Superior temporal gyrus (tissue), 1 donor: ENCODE results near the gene GTF3C1.
"Not testable (repeated sequence)": the region's sequence is repeated elsewhere in the genome, so short reads cannot be mapped to it uniquely, and the experiment has no call there.

Experiments used
- DNase-seq: peaks from one replicate; pipeline ENCODE4 v3.0.0-alpha.2; 2016; ENCODE audit errors: extremely low spot score

Gene GTF3C1

GRCh38 chr16:27462846-27463682 lies 86.6 kb downstream of the GTF3C1 start:
- DNase-seq: no peak

- no peak for DNase-seq
Measured at GRCh38 chr16:27462200-27462845, 87.4 kb downstream of the GTF3C1 start.

DNA sequence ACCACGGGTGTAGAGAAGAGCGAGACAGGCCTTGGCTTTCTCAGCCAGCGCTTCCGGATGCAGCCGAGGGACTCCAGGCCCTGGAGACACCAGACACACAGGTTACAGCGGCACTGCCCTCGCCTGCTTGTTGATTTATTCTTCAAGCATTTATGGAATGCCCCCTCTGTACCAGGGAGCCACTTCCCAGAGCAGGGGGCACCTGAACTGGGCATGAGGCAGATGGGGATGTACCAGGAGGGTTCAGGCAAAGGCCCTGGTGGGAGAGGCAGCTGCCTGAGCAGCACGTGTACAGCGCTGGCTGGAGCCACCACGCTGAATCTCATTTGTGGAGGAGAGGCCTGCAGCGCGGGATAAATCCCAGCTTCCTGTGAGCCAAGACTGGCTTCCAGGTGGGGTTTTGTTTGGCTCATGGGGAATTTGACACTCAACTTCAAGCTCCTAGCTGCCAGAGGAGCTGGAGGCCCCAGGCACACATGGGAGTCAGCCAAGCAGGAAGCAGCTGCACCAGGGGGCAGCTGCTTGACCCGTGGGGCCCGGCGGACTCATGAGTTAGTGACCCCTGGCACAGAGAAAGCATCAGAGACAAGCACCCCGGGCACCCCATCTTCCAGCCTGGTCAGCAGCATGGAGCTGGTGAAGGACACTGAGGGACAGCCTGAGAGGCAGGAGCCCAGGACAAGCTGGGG lies 88.1 kb downstream of the GTF3C1 start:
- DNase-seq: no peak

DNA sequence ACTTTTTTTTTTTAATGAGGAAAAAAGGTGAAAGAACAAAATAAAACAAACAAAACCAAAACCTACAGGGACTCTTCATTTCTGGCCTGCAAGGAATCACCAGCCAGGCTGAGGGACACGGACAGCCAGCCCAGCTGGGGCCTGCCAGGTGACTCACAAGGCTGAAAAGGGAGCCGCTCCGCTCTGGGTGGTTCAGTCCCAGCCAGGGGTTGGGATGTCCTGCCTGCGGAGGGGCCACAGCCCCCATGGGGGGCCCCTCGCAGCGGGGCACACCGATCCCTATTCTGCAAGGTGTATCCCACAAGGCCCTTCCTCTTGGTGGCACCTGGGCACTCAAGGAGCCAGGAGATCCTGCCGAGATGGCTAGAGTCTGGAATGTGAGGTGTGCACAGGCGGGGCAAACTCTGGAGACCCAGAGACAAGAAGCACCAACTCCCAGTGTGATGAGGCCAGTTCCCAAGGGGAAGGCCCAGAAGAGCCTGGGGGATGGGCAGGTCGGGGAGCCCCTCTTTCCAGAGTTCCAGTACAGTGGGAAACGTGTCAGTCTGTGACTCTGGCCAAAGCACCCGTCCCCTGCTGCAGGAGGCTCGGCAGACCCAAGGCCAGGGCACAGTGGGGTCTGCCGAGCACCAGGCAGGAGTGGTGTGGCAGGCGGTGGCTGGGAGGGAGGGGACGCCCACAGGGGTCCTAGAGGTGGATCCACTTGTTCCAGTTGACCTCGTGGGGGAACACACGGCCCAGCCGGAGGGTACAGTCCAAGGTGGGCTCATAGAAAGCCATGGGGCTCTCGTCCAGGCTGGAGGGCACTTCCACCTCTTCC lies 88.8 kb downstream of the GTF3C1 start:
- DNase-seq: no peak

DNA sequence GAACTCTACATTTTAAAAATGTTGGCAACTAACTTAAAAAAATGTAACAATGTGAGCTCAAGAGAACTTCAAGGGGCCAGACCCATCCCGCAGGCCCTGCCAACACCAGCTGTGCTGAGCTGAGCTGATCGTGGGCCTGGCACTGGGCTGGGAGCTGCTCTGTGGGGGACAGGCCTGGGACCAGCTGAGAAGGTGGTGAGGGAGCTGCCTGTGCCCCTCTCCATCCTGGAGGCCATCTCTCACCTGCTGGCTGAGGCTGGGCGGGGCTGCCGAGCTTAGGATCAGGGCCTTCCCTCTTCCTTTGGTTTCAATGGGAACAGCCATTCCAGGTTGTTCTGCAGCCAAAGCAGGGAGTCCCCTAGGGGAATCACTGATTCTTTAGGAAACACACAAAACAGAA lies 89.5 kb downstream of the GTF3C1 start:
- DNase-seq: no peak

- DNase-seq: no peak
Measured at GRCh38 chr16:27458987-27459688, 90.6 kb downstream of the GTF3C1 start.

DNA sequence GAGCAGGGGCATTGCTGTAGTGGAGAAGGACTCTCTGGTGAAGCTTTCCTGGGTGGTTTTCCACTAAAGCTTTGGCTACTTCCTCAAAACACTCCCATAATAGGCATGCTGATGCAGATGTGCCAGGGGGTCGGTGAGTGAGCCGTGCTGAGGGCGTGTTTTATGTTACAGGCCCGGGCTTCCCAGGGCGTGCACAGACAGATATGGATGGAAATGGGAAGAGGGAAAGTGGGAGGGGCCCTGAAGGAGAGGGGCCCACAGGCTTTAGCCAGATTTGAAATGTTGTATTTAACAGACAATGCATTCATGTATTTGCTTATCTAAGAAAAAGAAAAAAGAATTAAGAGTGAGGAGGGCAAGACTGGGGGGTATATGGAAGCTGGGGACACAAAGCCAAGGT lies 91.5 kb downstream of the GTF3C1 start:
- DNase-seq: no peak

DNA sequence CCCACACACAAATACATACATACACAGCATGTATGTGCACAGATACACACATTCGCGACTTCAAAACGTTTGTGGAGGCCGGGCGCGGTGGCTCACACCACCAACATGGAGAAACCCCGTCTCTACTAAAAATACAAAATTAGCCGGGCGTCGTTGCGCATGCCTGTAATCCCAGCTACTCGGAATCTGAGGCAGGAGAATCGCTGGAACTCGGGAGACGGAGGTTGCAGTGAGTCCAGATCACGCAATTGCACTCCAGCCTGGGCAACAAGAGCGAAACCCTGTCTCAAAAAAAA lies 92.2 kb downstream of the GTF3C1 start:
- not testable (repeated sequence) for DNase-seq

- no peak for DNase-seq
Measured at GRCh38 chr16:27455700-27456099, 94.0 kb downstream of the GTF3C1 start.

DNA sequence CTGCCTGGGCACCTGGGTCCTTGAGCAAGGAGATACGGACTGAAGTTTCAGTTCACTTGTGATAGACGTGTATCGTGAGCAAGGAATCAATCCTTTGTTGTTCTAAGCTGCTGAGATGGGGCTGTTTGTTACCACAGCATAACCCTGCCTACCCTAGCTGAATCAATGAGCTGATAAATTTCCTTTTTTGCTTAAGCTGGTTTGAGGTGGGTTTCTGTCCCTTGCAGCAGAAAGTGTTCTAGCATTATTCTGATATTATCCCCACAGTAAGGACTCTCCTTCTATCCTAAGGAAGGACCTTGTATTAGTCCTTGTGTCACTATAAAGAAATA lies 96.3 kb downstream of the GTF3C1 start:
- DNase-seq: no peak

- no peak for DNase-seq
Measured at GRCh38 chr16:27452569-27453493, 96.9 kb downstream of the GTF3C1 start.

DNA sequence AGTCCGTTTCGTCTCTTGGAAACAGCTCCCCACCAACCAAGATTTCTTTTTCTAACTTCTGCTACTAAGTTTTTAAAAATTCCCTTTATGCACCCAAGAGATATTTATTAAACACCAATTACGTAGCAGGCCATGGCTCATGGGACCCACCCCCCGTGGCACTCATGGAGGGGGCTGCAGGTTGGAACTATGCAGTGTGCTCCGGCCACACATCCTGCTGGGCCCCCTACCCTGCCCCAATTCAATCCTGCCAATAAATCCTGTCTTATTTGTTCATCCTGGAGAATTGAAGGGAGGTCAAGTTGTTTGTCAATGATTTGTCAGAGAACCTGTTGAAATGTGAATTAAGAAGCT lies 99.5 kb downstream of the GTF3C1 start:
- DNase-seq: no peak

DNA sequence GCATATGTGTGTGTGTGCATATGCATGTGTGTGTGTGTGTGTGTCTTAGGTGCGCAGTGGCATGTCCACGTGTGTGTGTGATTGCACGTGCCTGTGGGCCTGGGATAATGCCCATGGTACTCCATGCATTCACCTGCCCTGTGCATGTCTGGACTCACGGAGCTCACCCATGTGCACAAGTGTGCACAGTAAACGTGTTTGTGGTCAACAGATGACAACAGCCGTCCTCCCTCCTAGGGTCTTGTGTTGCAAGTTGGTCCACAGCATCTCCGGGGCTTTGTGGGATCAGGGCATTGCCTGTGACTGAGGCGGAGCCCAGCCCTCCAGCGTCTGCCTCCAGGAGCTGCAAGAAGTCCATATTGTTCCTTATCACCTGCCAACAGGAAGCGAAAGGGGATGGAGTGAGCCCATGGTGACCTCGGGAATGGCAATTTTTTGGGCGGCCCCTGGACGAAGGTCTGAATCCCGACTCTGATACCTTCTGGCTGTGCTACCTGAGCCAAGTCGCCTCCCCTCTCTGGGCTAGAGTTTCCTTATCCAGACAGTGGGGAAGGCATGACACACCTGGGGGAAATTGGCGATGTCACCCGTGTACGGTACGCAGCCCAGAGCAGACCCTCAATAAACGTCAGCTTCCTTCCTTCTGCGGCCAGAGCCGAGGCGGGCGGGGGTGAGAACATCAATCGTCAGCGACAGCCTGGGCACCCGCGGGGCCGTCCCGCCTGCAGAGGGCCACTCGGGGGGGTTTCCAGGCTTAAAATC lies 100.1 kb downstream of the GTF3C1 start:
- DNase-seq: no peak

DNA sequence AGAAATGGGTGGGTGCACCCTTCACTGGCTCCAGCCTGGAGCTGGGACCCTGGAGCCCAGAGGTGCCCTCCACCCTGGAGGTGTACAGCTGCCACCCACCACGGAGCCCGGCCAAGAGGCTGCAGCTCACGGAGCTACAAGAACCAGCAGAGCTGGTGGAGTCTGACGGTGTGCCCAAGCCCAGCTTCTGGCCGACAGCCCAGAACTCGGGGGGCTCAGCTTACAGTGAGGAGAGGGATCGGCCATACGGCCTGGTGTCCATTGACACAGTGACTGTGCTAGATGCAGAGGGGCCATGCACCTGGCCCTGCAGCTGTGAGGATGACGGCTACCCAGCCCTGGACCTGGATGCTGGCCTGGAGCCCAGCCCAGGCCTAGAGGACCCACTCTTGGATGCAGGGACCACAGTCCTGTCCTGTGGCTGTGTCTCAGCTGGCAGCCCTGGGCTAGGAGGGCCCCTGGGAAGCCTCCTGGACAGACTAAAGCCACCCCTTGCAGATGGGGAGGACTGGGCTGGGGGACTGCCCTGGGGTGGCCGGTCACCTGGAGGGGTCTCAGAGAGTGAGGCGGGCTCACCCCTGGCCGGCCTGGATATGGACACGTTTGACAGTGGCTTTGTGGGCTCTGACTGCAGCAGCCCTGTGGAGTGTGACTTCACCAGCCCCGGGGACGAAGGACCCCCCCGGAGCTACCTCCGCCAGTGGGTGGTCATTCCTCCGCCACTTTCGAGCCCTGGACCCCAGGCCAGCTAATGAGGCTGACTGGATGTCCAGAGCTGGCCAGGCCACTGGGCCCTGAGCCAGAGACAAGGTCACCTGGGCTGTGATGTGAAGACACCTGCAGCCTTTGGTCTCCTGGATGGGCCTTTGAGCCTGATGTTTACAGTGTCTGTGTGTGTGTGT lies 100.9 kb downstream of the GTF3C1 start:
- DNase-seq: no peak

DNA sequence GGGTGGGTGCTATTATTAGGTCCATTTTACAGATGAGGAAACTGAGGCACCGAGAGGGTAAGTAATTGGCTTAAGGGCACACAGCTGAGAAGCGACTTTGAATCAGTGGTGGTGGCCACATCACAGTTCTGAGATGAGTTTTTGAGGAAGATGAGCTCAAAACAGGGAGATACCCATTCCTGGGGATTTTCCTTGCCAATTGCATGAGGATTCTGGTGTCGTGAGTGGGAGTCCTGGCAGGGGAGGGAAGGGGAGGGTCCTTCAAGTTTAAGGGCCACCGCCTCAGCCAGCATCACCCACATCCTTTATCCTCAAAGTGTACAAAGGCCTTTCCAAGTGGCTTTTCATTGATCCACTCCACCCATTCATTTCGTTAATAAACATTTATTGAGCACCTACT lies 102.4 kb downstream of the GTF3C1 start:
- no peak for DNase-seq

DNA sequence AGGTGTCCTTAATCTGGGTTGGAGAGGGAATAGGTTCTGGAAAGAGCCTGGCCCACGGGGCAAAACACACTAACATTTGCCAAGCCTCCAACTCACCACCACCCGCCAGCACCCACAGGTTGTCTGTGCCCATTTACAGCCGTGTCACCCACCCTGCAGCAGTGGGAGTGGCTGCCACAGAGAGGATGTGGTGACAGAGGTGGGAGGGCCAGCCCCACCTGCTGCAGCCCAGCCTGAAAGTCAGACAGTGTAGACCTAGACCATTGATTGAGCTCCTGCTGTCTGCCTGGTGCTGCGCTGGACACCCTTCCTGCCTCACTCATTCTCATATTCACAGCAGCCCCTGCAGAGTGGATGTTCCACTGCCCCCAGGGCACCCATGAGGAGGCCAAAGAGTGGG lies 103.0 kb downstream of the GTF3C1 start:
- DNase-seq: no peak

GRCh38 chr16:27445502-27446175 lies 104.1 kb downstream of the GTF3C1 start:
- no peak for DNase-seq

DNA sequence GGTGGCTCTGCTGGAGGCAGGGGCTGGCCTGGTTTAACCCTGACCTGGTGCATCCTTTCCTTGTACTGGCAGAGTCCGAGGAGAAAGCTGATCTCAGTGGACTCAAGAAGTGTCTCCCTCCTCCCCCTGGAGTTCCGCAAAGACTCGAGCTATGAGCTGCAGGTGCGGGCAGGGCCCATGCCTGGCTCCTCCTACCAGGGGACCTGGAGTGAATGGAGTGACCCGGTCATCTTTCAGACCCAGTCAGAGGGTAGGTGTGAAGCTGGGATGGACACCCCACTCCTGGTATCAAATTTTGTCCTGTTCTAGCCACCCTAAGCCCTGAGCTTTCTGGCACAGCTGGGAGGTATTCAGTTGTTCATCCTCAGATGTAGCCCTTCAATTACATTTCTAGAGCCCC lies 105.2 kb downstream of the GTF3C1 start:
- no peak for DNase-seq
